ENCODE results near the gene DSC1. TPM values are rescaled to one million over a fixed set of nuclear protein-coding genes. Genes with fewer than 3 reads are reported as not detected.
"Not testable (repeated sequence)": the region's sequence is repeated elsewhere in the genome, so short reads cannot be mapped to it uniquely, and the experiment has no call there.

DSC1 gene
- total RNA-seq, 1 experiment from 2014 or later, result not detected

GRCh38 chr18:31190919-31191318 lies 28.3 kb upstream of the DSC1 start:
- no peaks in the 10 kb centered on the region for H3K9me3 ChIP-seq
- H3K4me3 ChIP-seq, result no peak overlapping the region
- DNase-seq, result no peak
- H3K27me3 ChIP-seq, result no peaks in the 10 kb centered on the region
- no peaks in the 10 kb centered on the region for H3K36me3 ChIP-seq

- Histone ChIP-seq H3K9me3 (no peaks in the 10 kb centered on the region), H3K4me3 (no peak overlapping the region), H3K27me3 (no peaks in the 10 kb centered on the region), H3K36me3 (no peaks in the 10 kb centered on the region)
- no peak for DNase-seq
Measured at GRCh38 chr18:31189757-31190156, 27.1 kb upstream of the DSC1 start.

- no peaks in the 10 kb centered on the region for H3K27me3 ChIP-seq
- H3K4me3 ChIP-seq, result no peak overlapping the region
- no peaks in the 10 kb centered on the region for H3K9me3 ChIP-seq
- DNase-seq, result no peak
- H3K36me3 ChIP-seq, result no peaks in the 10 kb centered on the region
Measured at GRCh38 chr18:31185186-31185950, 22.7 kb upstream of the DSC1 start.

- DNase-seq, result no peak
- H3K4me3 ChIP-seq, result no peak overlapping the region
- H3K9me3 ChIP-seq, result no peaks in the 10 kb centered on the region
- no peaks in the 10 kb centered on the region for H3K27me3 ChIP-seq
- H3K36me3 ChIP-seq, result no peaks in the 10 kb centered on the region
Measured at GRCh38 chr18:31183302-31183701, 20.6 kb upstream of the DSC1 start.

- H3K27me3 ChIP-seq, H3K9me3 ChIP-seq, H3K36me3 ChIP-seq, DNase-seq, H3K4me3 ChIP-seq: not testable (repeated sequence)
Measured at GRCh38 chr18:31177369-31177768, 14.7 kb upstream of the DSC1 start.

GRCh38 chr18:31176531-31176930 lies 13.9 kb upstream of the DSC1 start:
- DNase-seq, result no peak
- H3K27me3 ChIP-seq, result no peaks in the 10 kb centered on the region
- H3K9me3 ChIP-seq, result no peaks in the 10 kb centered on the region
- H3K36me3 ChIP-seq, result no peaks in the 10 kb centered on the region
- H3K4me3 ChIP-seq, result no peak overlapping the region

- no peak for DNase-seq
- Histone ChIP-seq H3K4me3 (no peak overlapping the region), H3K27me3 (no peaks in the 10 kb centered on the region), H3K9me3 (no peaks in the 10 kb centered on the region), H3K36me3 (no peaks in the 10 kb centered on the region)
Measured at GRCh38 chr18:31171144-31171839, 8.6 kb upstream of the DSC1 start.

- Histone ChIP-seq H3K4me3 (no peak overlapping the region), H3K36me3 (no peaks in the 10 kb centered on the region), H3K27me3 (no peaks in the 10 kb centered on the region), H3K9me3 (no peaks in the 10 kb centered on the region)
- DNase-seq, result no peak
Measured at GRCh38 chr18:31170335-31170734, 7.7 kb upstream of the DSC1 start.

- DNase-seq, result no peak
- H3K9me3 ChIP-seq, result no peaks in the 10 kb centered on the region
- no peaks in the 10 kb centered on the region for H3K36me3 ChIP-seq
- no peak overlapping the region for H3K4me3 ChIP-seq
- H3K27me3 ChIP-seq, result no peaks in the 10 kb centered on the region
Measured at GRCh38 chr18:31162419-31162793, 250 bp downstream of the DSC1 start.

GRCh38 chr18:31161757-31162418 lies 768 bp downstream of the DSC1 start:
- Histone ChIP-seq H3K36me3 (no peaks in the 10 kb centered on the region), H3K27me3 (no peaks in the 10 kb centered on the region), H3K9me3 (no peaks in the 10 kb centered on the region), H3K4me3 (no peak overlapping the region)
- DNase-seq, result no peak

- H3K36me3 ChIP-seq, result no peaks in the 10 kb centered on the region
- H3K27me3 ChIP-seq, result no peaks in the 10 kb centered on the region
- no peak overlapping the region for H3K4me3 ChIP-seq
- no peaks in the 10 kb centered on the region for H3K9me3 ChIP-seq
- no peak for DNase-seq
Measured at GRCh38 chr18:31156821-31157763, 5.6 kb downstream of the DSC1 start.

GRCh38 chr18:31155498-31155897 lies 7.2 kb downstream of the DSC1 start:
- no peak for DNase-seq
- no peaks in the 10 kb centered on the region for H3K36me3 ChIP-seq
- no peaks in the 10 kb centered on the region for H3K9me3 ChIP-seq
- H3K4me3 ChIP-seq, result no peak overlapping the region
- H3K27me3 ChIP-seq, result no peaks in the 10 kb centered on the region

- DNase-seq, result no peak
- Histone ChIP-seq H3K9me3 (no peaks in the 10 kb centered on the region), H3K36me3 (no peaks in the 10 kb centered on the region), H3K4me3 (no peak overlapping the region), H3K27me3 (no peaks in the 10 kb centered on the region)
Measured at GRCh38 chr18:31154181-31154580, 8.5 kb downstream of the DSC1 start.

- no peak for DNase-seq
- Histone ChIP-seq H3K4me3 (no peak overlapping the region), H3K36me3 (no peaks in the 10 kb centered on the region), H3K9me3 (no peaks in the 10 kb centered on the region), H3K27me3 (no peaks in the 10 kb centered on the region)
Measured at GRCh38 chr18:31149351-31149750, 13.3 kb downstream of the DSC1 start.

GRCh38 chr18:31148600-31148999 lies 14.1 kb downstream of the DSC1 start:
- DNase-seq, result no peak
- Histone ChIP-seq H3K9me3 (no peaks in the 10 kb centered on the region), H3K36me3 (no peaks in the 10 kb centered on the region), H3K27me3 (no peaks in the 10 kb centered on the region), H3K4me3 (no peak overlapping the region)

- no peak for DNase-seq
- H3K9me3 ChIP-seq, result no peaks in the 10 kb centered on the region
- no peaks in the 10 kb centered on the region for H3K27me3 ChIP-seq
- H3K36me3 ChIP-seq, result no peaks in the 10 kb centered on the region
- H3K4me3 ChIP-seq, result no peak overlapping the region
Measured at GRCh38 chr18:31146809-31147208, 15.8 kb downstream of the DSC1 start.

GRCh38 chr18:31143025-31143424 lies 19.6 kb downstream of the DSC1 start:
- no peak for DNase-seq
- Histone ChIP-seq H3K4me3 (no peak overlapping the region), H3K9me3 (no peaks in the 10 kb centered on the region), H3K36me3 (no peaks in the 10 kb centered on the region), H3K27me3 (no peaks in the 10 kb centered on the region)
